Middle frontal gyrus (tissue), 1 donor: ENCODE measurements around the gene FAM89B.

Experiments
- DNase-seq: peaks from one replicate; pipeline ENCODE4 v3.0.0-alpha.2; 2015; ENCODE audit warnings: low spot score; ENCODE audit errors: extremely low spot score

The FAM89B gene

GRCh38 chr11:65610404-65610803 lies 38.1 kb downstream of the FAM89B start:
- no peak for DNase-seq

DNA sequence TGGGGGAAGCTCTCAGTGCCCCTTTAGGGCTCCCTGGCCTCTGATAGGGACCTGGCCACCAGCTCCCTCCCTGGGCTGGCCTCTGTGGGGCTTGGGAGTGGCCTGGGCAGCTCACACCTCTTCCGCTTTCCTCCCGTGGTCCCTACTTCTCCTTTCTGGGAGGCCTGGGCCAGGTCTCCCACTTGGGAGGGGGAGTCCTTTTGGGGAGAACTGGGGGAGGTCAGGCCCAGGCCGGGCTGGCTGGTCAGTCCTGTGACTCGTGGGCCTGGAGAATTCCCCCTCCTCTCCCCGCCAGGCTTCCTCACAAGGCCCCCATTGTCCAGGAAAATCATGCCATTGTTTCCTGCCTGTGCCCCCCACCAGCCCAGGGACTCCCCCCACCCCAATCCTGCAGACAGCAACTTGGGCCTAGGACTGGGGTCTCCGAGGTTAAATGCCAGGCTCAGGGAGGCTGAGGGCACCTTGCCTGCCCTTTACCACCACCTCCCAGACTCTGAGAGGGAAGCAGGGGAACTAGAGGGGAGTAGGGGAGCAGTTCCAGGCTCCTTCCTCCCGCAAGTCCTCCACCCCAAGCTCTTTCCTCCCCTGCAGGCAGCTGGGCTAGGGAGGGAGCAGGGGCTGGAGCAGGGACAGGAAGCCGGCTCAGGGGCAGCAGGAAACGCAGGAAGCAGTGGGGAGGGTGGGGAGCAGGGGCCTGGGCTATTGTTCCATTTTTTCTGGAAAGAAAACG lies 38.9 kb downstream of the FAM89B start:
- peak; percentile 63 for DNase-seq

DNA sequence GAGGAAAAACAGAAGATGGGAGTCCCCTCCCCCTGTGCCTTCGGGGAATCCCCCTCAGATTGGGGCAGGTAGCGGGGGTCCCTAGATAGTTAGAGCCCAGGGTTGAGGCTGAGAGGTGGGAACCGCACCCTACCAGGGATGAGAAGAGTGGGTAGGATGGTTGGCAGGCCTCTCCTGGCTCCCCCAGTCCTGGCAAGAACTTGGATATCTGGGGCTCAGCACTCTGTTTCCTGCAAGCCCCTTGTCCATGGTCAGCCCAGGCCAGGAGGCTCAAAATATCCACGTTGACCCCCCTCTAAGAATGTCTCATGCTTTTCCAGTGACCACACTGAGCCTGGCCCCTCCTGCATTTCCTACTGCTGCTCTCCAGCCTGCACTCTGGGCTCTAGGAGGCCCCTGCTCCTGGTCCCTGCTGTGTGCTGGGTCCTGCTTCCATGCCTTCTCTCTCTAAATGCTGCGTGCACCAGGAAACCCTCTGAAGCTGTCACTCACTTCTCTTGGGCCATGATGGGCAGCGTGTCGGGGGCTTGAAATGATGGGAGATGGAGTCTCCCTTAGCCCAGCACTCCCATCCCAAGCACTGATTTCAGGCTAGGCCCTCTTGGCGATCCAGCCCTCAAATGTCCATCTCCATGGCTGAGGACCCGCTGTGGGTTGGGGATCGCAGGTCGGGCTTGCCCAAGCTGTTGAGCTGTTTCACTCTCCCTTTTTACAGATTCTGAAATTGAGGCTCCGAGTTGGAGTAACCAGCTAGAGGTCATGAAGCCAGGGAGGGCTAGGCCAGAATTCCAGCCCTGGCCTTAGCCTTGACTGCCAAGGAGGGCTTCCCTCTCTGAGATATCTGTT lies 39.6 kb downstream of the FAM89B start:
- no peak for DNase-seq

- DNase-seq: no peak
These were observed 40.4 kb downstream of the FAM89B start for GRCh38 chr11:65612691-65613090.

GRCh38 chr11:65613091-65613928 lies 41.0 kb downstream of the FAM89B start:
- DNase-seq: no peak

DNA sequence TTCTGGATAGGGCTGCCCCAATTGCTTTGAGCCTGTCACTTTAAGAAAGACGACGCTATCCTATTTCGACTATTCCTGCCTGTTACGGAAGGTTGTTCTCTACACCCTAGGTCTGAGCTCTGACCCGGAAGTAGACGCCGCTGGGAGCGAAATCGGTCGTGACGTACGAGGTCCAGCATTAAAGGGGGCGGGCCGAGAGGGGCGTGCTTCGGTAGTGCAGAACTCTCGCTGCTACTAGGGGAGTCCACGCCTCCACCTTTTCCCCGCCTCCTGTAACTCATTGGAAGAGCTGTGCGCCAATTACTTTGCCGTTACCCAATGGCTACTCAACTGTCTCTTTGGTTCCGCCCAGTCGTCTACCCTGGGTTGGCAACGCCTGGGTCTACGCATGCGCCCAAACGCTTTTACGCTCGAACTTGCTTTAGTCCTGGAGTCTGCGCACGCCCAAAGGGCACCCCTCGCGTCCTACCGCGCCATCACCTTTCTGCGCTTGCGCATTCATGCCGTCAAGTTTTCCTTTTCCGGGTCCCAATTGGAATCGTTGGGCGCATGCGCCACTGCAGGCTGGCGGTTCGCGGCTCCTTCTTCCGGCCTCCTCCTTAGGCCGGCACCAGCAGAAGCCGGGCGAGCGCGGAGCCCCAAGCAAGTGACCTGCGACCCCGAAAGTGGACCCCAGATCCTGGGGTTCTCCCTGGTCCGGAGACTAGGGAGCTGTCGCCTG lies 43.1 kb downstream of the FAM89B start, which contains the start of gene PCNX3:
Gene PCNX3 (plus strand): TSS at position 548 of the 721 bp plus-strand sequence. CDS start 536 bp downstream, outside the sequence.
- peak; percentile 100 for DNase-seq

DNA sequence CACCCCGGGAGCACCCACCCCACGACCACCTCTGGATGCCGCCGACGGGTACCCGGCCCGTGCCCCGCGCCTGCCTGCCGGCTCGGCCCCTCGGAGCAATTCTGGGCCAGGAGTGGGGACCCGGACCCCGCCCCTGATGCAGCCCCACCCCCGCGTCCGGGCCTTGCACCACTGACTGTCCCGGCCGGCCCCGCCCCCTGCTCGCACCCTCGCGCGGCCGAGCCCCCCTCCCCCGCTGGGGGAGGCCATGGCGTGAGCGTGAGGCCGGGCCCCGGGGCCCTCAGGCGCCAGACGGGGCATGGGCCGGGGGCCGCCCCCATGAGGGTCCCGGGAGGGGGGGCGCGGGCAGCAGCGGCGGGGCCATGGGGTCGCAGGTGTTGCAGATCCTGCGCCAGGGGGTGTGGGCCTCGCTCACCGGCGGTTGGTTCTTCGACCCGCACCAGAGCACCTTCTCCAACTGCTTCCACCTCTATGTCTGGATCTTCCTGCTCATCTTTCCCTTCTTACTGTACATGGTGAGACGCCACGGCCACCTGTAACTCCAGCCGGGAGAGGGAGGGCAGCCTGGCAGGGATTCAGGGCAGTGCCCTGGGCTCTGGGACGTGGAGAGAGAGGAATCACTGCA lies 43.7 kb downstream of the FAM89B start:
- DNase-seq: no peak

GRCh38 chr11:65616575-65617001 lies 44.2 kb downstream of the FAM89B start:
- DNase-seq: no peak

DNA sequence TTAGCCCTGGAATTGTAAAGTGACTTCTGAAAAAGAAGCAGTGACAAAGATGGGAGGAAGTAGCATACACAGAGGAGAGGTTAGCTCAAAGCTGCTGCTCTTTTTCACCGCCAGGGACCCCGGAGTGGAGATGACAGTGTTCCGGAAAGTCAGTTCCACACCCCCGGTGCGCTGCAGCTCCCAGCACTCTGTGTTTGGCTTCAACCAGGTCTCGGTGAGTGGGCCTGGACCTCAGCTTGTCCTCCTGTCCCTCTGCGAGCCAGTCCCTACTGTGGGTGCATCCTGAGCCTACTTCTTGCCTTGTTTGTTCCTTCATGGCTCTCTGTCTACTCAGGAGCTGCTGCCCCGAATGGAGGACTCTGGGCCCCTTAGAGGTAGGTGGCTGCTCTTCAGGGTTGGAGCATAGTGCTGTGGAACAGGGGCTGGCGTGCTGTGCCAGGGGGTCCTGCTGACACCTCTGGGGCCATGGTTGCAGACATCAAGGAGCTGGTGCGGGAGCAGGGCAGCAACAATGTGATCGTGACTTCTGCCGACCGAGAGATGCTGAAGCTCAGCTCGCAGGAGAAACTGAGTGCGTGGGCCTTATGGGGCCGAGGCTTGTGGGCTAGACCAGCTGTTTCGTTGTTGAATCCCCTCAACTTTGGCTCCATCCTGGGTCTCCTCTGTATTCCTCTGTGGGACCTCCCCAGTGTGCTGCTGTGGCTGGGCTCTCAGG lies 45.0 kb downstream of the FAM89B start:
- no peak for DNase-seq

GRCh38 chr11:65617990-65618751 lies 45.8 kb downstream of the FAM89B start:
- DNase-seq: no peak

DNA sequence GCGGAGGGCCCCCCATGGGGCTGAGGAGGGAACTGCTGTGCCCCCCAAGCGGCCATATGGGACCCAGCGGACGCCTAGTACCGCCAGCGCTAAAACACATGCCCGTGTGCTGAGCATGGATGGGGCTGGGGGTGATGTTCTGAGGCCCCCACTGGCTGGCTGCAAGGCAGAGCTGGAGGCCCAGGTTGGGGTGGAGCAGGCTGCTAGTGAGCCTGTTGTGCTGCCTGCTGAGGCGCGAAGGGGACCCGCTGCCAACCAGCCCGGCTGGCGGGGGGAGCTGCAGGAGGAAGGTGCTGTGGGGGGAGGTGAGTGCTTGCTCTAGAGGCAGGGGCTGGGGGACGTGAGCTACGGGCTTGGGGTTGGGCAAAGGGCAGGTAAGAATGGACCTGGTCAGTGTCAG lies 46.4 kb downstream of the FAM89B start:
- DNase-seq: no peak

DNA sequence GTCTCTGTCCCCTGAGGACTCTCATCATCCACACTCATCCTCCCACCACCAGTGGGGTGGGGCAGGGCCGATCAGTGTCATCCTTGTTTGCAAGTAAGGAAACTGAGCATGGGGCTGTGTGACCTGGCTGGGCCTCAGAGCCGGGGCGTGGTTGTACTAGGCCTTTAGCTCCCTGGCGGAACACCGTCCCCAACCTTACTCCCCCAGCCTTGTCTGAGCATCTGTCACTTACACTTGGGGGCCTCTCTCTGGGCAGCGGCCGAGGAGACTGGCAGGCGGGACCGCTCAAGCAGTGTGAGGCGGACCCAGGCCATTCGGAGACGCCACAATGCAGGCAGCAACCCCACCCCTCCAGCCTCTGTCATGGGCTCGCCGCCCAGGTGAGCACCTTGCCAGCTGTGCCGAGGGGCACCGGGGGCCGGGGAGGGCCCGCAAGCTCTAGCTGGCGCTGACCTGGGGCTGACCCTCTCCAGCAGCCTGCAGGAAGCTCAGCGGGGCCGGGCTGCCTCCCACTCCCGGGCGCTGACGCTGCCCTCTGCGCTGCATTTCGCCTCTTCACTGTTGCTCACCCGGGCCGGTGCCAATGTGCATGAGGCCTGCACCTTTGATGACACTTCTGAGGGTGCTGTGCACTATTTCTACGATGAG lies 47.1 kb downstream of the FAM89B start:
- DNase-seq: no peak

DNA sequence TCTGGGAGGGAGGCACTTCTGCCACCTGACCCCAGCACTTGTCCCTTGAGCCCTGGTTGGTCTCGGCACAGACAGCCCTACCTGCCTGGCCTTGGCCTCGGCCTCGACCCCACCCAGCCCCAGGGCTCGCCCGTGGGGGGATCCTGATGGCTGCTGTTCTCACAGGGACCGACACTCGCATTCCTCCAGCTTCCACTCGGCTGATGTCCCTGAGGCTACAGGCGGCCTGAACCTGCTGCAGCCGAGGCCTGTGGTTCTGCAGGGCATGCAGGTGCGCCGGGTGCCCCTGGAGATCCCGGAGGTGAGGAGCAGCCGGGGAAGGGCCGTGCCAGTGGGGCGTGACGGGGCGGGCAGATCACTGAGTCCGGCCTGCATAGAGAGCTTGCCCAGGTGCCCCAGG lies 48.3 kb downstream of the FAM89B start:
- no peak for DNase-seq

DNA sequence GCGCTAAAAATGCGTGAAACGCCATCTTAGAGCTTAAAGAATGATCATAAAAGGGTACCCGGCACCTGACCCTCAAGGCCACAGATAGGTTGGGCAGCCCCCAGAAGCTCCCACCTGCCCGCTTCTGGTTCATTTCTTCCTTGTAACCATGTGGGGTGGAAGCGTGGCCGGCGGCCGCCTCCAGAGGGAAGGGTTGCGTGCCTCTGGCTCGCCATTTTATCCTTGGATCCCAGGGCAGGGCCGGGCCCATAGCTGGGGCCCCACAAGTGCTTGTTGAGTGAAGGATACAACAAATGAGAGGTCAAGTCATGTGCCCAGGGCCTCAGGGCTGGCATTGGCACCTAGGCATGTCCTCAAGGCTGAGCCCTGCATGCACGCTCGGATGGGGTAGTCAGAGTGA lies 49.1 kb downstream of the FAM89B start:
- no peak for DNase-seq

GRCh38 chr11:65622011-65622410 lies 49.7 kb downstream of the FAM89B start:
- DNase-seq: no peak

- DNase-seq: no peak
These were observed 50.8 kb downstream of the FAM89B start for GRCh38 chr11:65623177-65623576.
